Neural crest cell (in vitro differentiated cells): ENCODE measurements around the gene C3orf20. TPM values are rescaled to one million over a fixed set of nuclear protein-coding genes. Genes with fewer than 3 reads are reported as not detected.
A peak's percentile ranks its signal among the peaks of the same experiment; 100 is the strongest.

Source experiments
- DNase-seq: peaks from one replicate; pipeline ENCODE4 v3.0.0; 2021; ENCODE audit warnings: low read depth, mixed read lengths, low spot score
- H3K27ac Mint-ChIP-seq: one replicate; pipeline ENCODE4 v1.8.0; 2021; ENCODE audit warnings: mild to moderate bottlenecking, mixed read lengths; ENCODE audit not compliant: unreplicated experiment
- H3K27me3 Mint-ChIP-seq: 2 replicates; pipeline ENCODE4 v1.8.0; 2021; ENCODE audit warnings: low read depth, mild to moderate bottlenecking, mixed read lengths
- H3K36me3 Mint-ChIP-seq: 2 replicates; pipeline ENCODE4 v1.8.0; 2021; ENCODE audit warnings: low read depth, mild to moderate bottlenecking, mixed read lengths
- H3K4me1 Mint-ChIP-seq: 2 replicates; pipeline ENCODE4 v1.8.0; 2021; ENCODE audit warnings: mixed read lengths
- H3K4me3 Mint-ChIP-seq: one replicate; pipeline ENCODE4 v1.8.0; 2021; ENCODE audit warnings: mild to moderate bottlenecking, mixed read lengths
- H3K9me3 Mint-ChIP-seq: 2 replicates; pipeline ENCODE4 v1.8.0; 2021; ENCODE audit warnings: mixed read lengths
- CTCF ChIP-seq: fragments of 200-600 bp; sonication (generic); conservative IDR thresholded peaks from 2 replicates; pipeline ENCODE4 v1.5.0; 2021; ENCODE audit warnings: antibody characterized with exemption, mild to moderate bottlenecking
- total RNA-seq: library from RNA; stranded (reverse); gene quantifications from 2 replicates; pipeline ENCODE4 v1.2.1, GENCODE V29; 2021

Gene C3orf20
- total RNA-seq, 1 donor from 2014 or later = 0.14 TPM

GRCh38 chr3:14789221-14789620, 114.3 kb downstream of the C3orf20 start:
- no peak overlapping the region for H3K27ac Mint-ChIP-seq
- TF ChIP-seq CTCF = no peak
- DNase-seq = no peak
- peaks cover 16% of the 10 kb centered on the region for H3K27me3 Mint-ChIP-seq
- no peaks in the 10 kb centered on the region for H3K36me3 Mint-ChIP-seq
- peaks cover 11% of the 10 kb centered on the region for H3K4me1 Mint-ChIP-seq
- no peak overlapping the region for H3K4me3 Mint-ChIP-seq
- H3K9me3 Mint-ChIP-seq = peaks cover 2% of the 10 kb centered on the region

- Mint-ChIP-seq H3K4me3 (no peak overlapping the region), H3K4me1 (peaks cover 11% of the 10 kb centered on the region), H3K36me3 (no peaks in the 10 kb centered on the region), H3K27me3 (peaks cover 16% of the 10 kb centered on the region), H3K9me3 (peaks cover 2% of the 10 kb centered on the region), H3K27ac (no peak overlapping the region)
- TF ChIP-seq CTCF = no peak
- DNase-seq = no peak
These were observed 114.8 kb downstream of the C3orf20 start for GRCh38 chr3:14789640-14790285.

GRCh38 chr3:14791343-14791945, 116.5 kb downstream of the C3orf20 start:
- Mint-ChIP-seq H3K4me1 (peaks cover 11% of the 10 kb centered on the region), H3K27me3 (peaks cover 19% of the 10 kb centered on the region), H3K9me3 (peaks cover 2% of the 10 kb centered on the region), H3K36me3 (no peaks in the 10 kb centered on the region), H3K4me3 (no peak overlapping the region), H3K27ac (peak overlapping the region; percentile 91)
- peak; percentile 68 for DNase-seq
- TF ChIP-seq CTCF = peak; percentile 75

GRCh38 chr3:14792691-14793121, 117.8 kb downstream of the C3orf20 start:
- H3K9me3 Mint-ChIP-seq = no peaks in the 10 kb centered on the region
- no peaks in the 10 kb centered on the region for H3K36me3 Mint-ChIP-seq
- no peak for TF ChIP-seq CTCF
- DNase-seq = no peak
- peaks cover 15% of the 10 kb centered on the region for H3K27me3 Mint-ChIP-seq
- H3K4me1 Mint-ChIP-seq = peaks cover 11% of the 10 kb centered on the region
- H3K27ac Mint-ChIP-seq = no peak overlapping the region
- H3K4me3 Mint-ChIP-seq = no peak overlapping the region

- Mint-ChIP-seq H3K27ac (no peak overlapping the region), H3K27me3 (peaks cover 15% of the 10 kb centered on the region), H3K36me3 (no peaks in the 10 kb centered on the region), H3K9me3 (no peaks in the 10 kb centered on the region), H3K4me1 (peaks cover 11% of the 10 kb centered on the region), H3K4me3 (no peak overlapping the region)
- no peak for TF ChIP-seq CTCF
- no peak for DNase-seq
These were observed 118.4 kb downstream of the C3orf20 start for GRCh38 chr3:14793126-14793857.
